Umbilical cord (tissue), 2 donors: ENCODE measurements around the gene CSRP2. TPM values are rescaled to one million over a fixed set of nuclear protein-coding genes. Genes with fewer than 3 reads are reported as not detected.

Experiments
- DNase-seq: peaks from one replicate; pipeline ENCODE4 v3.0.0-alpha.2; 2015; ENCODE audit warnings: low spot score
- total RNA-seq: library from RNA; depleted of rRNA; stranded (reverse); fragments of >200 nt; gene quantifications from one replicate; pipeline ENCODE4 v1.2.3, GENCODE V29; 2014; ENCODE audit warnings: low replicate concordance; ENCODE audit not compliant: insufficient read depth

Gene CSRP2
- total RNA-seq, 1 donor from 2014 or later = 195 TPM

DNA sequence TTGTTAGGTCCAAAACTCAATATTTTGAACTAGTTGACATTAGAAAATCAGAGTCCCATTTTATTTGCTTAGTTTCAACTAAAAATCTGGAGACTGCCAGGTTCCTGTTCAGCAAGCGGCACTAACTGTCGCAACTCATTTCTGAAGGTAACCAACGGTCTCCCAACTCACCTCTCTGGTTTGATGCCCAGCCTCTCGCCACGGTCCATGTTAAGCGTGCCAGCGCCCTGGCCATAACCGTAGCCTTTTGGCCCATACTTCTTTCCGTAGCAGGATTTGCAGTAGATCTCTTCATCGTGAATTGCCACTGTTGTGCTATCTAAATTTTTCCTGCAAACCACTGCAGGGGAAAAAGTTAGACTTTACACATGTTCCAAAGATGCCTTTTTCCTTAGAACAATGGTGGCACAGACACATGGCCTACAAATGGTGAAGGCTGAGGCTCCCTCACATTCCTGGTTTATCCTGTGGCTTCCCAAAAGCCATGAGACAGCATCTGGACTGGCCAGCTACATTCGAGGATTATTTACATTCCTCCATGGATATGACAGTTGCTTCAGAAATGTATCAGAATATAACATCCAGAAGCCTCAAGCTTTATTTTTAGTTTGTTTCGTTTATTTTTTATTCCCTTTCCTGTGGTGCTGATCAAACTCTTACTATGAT, 15.7 kb downstream of the CSRP2 start:
- peak; percentile 93 for DNase-seq

GRCh38 chr12:76860256-76860655, 18.6 kb downstream of the CSRP2 start:
- no peak for DNase-seq

DNA sequence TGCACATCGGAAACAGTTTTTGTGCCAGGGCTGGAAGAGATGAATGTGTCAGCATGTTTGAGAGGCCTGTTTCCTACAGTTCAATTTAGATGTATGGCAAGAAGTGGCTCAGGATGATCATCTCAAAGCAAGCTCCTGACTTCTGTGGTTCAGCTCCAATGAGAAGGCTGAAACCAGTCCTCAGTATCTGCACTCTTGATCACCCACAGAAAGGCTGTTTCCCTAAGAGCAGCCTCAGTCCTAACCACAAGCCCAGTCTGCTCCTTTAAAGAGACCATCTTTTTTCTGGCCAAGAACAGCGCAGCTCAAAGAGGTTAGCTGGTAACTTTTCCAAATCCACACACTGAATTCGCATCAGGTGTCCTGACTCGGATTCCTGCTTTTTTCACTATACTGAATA, 19.2 kb downstream of the CSRP2 start:
- DNase-seq = no peak

GRCh38 chr12:76856018-76856644, 22.7 kb downstream of the CSRP2 start:
- no peak for DNase-seq

DNA sequence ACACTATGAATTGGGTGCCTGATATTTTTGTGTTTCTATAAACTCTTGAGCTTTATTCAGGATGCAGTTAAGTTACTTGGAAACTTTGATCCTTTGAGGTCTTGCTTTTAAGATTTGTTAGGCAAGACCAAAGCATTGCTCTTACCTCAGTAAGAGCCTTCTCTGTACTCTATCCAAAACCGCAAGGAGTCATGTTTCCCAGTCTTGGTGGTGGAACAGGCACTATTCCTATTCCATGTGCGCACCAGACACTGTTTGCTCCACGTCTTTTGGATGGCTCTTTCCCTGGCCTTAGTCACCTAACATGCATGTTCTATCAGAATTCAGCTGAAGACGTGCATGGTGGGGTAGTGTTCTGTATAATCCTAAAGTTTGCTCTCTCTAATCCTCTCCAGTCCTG, 23.5 kb downstream of the CSRP2 start:
- DNase-seq = no peak

DNA sequence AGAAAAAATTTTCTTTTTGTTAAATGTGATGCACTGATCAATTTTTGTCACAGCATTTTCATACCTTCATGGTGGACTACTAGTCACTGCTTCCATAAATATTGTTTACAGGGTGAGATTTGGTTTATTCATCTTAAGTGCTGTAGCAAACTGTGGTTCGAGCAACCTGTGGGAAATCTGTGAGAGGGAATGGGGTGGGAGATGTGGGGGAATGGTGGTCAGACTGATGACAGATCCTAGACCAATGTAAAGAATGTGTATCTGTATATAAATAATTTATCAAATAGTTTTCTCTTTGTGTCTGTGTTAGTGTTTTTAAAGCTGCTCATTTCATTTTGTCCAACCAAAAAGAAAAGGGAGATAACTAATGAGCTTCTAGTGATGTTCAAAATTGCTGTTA, 26.7 kb downstream of the CSRP2 start:
- no peak for DNase-seq

GRCh38 chr12:76848132-76848531, 30.7 kb downstream of the CSRP2 start:
- DNase-seq = no peak

- DNase-seq = no peak
Measured at GRCh38 chr12:76847260-76847659, 31.6 kb downstream of the CSRP2 start.

DNA sequence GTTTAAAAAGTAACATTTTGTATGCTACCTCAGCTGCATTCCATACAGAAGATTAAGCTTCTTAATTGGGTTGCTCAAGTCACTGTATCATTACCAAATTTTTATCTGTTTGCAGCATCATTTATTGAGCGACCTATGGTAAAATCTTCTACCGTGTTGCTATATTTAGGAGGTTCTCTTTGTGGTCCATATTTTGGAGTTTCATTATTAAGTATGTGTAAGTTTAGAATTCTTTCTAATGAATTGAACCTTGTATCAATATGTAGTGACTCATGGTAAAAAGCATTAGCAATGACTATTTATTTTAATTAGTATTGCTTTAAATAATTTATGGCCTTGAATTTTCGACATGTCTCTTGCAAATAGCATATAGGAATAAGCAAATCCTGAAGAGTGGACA, 42.2 kb downstream of the CSRP2 start:
- DNase-seq = no peak

DNA sequence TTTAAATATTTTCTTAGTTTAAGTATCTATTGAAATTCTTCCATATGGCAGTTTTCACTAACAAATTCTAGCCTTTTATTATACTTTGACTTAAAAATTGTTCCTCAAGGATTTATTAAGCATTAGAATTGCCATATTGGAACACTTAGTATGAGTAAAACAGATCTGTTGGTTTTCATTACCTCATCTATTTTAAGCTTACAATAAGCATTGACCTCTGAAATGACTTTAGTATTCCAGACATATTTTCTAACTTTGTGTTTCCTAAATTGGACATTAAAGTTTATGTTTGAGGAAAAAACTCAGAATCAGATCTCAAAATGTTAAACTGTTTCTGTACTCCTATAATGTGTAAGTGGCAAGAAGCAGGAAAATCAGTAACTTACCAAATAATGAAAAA, 48.4 kb downstream of the CSRP2 start:
- peak; percentile 33 for DNase-seq

- peak; percentile 32 for DNase-seq
Measured at GRCh38 chr12:76820888-76821482, 57.8 kb downstream of the CSRP2 start.

- no peak for DNase-seq
Measured at GRCh38 chr12:76813972-76814371, 64.8 kb downstream of the CSRP2 start.

DNA sequence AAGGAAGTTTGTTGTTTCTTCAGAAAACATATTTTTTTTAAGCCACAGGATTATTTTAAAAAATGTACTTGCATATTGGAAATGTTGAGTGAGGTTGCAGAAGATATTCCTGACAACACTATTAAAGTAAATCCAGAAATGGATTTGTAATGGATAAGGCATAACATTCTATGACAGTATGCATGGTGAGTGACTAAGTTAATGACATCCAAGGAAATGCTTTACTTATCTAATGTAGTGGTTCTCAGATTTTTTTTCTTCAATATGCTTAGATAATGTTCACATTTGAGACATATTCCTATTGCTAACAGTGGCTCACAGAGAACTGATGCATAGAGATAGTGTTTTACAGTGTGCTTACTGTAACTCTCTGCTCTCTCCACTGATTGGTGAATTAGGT, 65.6 kb downstream of the CSRP2 start:
- DNase-seq = peak; percentile 66

GRCh38 chr12:76811976-76812375, 66.8 kb downstream of the CSRP2 start:
- no peak for DNase-seq

DNA sequence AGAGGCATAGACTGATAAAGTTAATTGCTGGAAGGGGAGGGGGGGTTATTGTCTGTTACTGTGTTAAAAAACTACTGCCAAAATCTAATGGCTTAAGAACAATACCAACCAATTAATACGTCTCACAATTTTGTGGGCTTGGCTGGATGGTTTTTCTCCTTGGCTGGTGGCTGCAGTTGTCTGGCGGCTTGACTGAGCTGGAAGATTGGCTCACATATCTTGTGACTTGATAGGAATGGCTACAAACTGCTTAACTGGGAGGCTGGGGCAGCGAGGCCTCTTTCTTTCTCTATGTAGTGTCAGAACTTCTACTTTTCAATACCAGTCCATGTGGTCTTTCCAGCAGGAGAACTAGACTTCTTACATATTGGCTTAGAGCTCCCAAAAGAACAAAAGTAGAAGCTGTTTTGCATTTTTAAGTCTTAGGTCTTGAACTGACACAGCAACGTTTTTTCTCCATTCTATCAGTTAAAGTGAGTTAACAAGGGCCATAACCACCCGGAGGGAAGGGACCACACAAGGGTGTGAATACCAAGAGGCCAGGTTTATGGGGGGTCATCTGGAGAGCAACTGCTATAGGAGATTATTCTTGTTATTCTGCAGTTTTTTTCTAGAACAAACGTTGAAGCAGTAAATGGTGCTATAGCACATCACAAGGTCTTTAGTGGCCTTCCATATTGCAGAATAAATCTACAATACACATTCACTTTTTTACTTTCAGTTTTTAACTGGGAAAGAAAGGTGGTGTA, 68.0 kb downstream of the CSRP2 start:
- no peak for DNase-seq

Other genes starting within 250 kb of the CSRP2 start
- gene ZDHHC17, start 114.9 kb downstream of the CSRP2 start, total RNA-seq = 105 TPM
- gene E2F7, start 186.6 kb upstream of the CSRP2 start, total RNA-seq = 1.7 TPM